Measurements from ENCODE around the gene KLK13.
A peak's percentile ranks its signal among the peaks of the same experiment; 100 is the strongest.

The KLK13 gene

DNA sequence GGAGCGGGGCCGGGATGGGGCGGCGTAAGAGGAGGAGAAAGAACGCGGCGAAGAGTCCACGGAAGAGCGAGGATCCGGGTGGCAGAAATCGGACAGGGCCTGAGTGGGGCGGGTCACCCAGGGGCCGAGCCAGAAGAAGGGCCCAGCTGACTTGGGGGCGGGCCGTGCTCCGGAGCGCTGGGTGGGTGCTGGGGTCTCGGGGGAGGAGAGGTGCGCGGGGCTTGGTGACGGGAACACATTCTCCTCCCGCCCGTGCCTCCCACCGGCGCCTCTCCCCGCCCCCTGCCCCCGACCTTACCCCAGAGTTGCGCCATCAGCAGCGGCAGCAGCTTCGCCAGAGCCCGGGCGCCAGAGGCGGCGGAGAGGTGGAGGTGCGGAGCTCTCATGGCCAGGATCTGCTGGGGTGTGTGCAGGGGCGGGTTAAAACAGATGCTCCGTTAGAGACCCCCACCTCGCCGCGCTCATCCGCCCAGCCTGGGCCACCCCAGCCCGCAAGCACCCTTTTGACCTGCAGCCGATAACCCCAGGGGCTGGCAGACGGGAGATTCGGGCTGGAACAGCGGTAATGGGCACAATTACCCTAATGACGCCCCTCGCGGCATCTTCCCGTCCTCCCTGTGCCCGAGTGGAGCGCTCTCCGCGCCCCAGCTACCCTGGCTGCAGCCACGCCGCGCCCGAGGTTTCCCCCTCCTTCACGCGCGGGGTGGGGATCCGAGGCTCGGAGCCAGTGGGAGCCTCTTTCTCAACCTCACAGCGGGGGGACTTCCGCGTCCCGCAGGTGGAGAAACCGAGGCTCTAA, 45.9 kb downstream of the KLK13 start:
- peak in 1 of 2 donors; percentile 18 for DNase-seq

DNA sequence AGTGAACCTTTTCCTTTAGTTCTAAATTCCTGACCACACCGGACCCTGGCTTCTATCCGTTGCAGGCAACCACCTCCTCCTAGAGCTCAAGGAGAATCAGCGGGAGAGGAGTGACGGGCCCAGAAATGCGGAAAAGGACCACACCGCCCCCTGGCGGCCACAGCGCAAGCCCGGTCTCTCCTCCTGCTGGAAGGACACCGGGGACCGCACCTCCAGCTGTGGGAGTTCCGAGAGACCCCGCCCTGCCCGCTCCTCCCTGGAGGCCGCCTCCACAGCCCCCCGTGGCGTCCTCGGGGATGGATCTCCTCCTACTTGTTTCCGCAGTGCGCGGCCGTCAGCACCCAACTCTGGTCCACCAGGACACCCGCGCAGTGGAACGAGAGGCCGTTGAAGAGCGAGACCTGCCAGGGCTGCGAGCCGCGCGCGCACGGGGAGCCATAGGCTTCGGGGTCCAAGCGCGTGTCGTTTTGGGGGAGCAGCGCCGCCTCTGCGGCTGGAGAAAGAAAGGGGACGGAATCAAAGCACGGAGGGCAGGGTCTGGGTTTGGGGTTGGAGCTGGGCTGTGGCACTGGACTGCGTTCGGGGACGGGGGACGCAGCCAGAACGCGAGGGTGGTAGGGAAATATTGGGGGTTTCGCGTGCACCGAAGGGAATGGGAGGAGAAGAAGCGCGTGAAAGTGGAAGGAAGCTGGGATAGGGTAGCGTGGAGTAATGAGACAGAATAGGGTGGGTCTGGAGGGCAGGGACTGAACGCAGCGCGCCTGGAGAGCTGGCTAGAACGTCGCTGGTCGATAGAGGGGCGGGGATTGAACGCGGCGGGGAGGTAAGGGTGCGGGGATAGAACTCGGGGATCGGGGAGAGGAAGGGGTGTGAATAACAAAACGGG, 47.9 kb downstream of the KLK13 start:
- peak; percentile 57 to 85 for DNase-seq

DNA sequence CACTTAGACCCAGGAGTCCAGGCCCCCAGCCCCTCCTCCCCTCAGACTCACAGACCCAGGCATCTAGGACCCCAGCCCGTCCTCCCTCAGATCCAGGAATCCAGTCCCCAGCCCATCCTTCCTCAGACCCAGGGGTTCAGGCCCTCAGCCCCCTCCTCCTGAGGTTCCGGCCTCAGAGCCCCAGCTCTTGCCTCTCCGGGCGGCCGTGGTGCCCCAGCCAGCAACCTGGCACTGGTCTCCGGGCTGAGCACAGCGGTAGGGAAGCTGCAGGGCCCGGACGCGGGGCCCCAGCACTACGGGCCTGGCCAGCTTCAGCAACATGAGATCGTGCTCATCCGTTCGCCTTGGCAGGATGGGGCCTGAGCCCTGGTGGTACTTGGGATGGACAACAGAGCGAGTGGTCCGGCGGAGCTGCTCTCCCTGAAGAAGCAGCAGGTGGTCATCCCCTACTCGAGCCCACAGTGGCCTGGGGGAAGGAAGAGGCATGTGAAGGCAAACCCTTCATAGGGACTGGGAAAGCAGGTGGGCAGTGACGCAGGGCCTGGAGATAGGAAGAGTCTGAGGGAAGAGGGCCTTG, 49.1 kb downstream of the KLK13 start:
- DNase-seq: no peak

DNA sequence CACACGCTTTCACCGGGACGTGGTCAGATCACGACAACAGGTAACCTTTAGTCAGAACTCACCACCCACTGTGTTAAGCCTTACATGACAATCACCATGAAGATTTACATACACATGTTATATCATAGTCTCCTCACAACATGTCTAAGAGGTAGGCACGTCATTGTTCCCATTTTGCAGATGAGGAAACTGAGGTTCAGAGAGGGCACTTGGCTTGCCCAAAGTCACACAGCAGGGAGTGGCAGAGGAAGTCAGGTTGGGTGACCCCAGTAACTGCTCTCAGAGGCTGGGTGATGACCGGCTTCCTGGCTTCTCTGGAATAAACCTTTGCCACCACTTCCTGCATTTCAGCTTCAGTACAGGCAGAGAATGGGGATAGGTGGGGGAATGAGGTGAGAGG, 50.6 kb downstream of the KLK13 start:
- no peak for DNase-seq

DNA sequence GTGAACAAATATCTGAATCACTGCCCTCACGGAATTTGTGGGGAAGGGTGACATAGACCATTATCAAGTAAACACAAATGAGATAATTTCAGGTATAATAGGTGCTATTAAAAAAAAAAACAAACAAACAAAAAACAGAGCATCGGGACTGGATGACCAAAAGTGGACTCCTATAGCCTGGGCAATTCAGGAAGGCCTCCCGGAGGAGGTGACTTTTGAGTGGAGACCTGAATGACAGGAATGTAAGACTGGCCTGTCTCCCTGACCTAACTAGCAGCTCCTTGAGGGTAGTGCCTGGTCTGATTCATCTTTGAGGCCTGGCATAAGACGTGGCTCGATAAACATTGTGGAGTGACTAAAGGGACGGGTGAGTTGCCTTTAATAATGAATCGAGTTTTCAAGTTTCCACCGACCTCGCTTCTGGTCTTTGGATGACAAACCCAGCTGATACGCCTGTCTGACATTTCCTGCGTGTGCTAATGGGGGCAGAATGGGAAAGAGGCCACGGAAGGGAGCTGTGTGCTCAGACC, 52.2 kb downstream of the KLK13 start:
- no peak for DNase-seq

DNA sequence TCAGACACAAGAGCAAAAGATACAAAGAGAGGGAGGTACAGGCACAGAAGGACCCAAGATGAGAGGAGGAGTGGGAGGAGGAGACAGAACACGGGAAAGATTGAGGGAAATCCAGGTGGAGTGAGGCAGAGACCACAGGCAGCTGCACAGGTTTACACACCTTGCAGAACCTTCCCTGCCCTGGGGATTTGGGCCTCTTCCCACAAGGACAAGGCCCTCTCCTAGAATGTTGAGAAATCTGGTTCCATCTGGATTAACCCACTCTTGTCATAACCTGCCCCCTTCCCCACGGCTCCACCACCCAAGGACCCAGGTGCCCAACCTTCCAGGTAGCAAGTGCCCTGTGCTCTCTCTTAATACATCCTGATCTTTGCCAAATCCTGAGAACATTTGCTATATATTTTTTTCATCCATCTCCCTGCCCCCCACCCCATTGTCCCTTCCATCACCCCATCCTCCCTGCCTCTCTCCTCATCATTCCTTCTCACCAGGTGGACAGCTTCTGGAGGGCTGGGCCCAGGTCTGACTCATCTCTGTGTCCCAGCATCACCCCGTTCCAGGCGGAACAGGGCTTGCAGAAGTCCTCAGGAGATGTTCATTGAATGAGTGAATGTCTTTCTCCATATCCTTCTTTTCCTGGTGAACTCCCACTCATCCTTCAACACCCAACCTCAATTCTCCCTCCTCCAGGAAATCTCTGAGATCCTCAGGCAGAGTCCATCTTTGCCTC, 54.7 kb downstream of the KLK13 start:
- DNase-seq: no peak

DNA sequence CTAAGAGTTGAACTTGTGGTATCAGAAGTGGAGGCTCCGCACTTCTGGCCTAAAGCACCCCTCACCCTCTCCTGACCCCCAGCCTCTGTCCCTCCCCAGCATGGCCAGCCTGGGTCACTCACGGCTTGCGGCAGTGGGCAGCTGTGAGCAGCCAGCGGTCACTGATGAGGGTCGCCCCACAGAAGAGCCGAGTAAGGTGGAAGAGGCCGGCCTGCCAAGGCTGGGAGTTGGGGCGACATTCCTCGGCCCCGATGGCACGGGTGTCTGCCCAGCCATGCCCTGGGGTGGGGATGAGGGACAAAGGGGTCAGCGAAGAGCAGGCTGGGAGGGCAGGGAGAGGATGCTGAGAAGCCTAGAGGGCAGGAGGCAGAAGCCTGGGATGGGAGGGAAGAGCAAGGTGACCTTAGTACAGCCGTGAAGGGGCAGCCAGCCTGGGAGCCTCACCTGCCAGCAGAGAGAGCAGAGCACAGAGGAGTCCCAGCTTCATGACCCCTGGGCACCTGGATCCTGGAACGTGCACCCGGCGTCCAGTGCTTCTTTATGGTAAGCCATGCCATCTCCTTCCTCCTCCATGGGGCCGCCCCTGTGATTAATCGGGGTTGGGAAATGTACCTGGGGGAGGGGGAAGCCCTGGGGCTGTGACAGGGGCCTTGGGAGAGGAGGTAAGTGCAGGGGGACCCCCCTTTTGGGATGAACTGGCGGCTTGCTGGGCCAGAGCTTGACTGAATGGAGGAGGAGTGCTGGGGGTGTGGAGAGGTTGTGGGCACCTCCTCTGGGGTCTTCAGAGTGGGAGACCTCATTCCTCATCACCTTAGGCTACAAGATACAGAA, 55.6 kb downstream of the KLK13 start:
- no peak for DNase-seq

DNA sequence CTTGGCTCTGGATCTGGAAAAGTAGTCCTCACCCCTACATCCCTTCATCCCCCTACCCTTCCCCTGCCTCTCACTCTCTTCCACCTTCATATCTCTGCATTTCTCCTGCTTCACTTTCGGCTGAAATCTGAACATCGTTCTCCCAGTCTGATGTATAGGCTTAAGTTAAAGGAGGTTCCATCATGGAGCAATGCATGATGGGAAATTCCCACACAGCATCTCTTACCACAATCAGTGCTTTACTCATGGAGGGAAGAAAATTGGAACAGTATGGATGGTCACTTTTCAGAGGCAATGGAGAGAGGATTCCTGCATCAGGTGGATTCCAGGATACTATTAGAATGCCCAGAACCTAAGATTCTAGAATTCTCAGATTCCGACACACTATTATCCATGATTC, 57.4 kb downstream of the KLK13 start:
- no peak for DNase-seq

DNA sequence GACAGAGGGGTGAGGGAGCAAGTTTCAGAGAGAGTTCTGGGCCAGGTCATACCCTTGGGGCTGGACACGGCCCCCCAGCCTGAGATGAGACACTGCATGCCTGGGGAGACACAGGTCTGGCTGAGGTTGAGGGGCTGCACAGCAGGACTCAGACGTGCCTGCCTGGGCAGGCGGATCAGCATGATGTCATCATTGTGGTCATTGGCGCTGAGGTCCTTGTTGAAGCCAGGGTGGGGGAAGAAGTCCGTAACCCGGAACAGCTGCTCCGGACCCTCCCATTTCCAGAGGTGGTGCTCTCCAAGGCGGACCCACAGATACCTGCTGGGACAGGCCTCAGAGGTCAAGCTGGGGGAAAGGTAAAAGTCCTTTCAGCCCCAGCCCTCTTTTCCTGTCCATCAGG, 58.5 kb downstream of the KLK13 start:
- no peak for DNase-seq
